GM12878 (cell line): ENCODE measurements around the gene S100B. TPM values are rescaled to one million over a fixed set of nuclear protein-coding genes. Genes with fewer than 3 reads are reported as not detected.

ENCODE experiments used
- ATAC-seq: fragments of 200-7000 bp; cut with Tn5 transposase; 3 replicates; pipeline ENCODE4 v1.9.1; 2020; ENCODE audit warnings: mild to moderate bottlenecking, moderate library complexity
- BruUV-seq: library from RNA; stranded (reverse); fragments of 400-500 nt; replicated peaks from 2 replicates; lab custom pipeline; 2021; lab: Mats Ljungman, UMichigan
- CTCF ChIA-PET: fragments of 300-600 bp; sonication (Branson Sonifier 250); formaldehyde crosslinking; extraction: SDS; loops from one replicate; lab custom pipeline; 2021; ENCODE audit warnings: inconsistent platforms; lab: Yijun Ruan, JAX
- POLR2A ChIA-PET: fragments of 350-600 bp; formaldehyde crosslinking; extraction: SDS; loops from one replicate; lab custom pipeline; 2021; ENCODE audit warnings: inconsistent platforms; lab: Charles Lee
- RAD21 ChIA-PET: fragments of 300-600 bp; sonication (Branson Sonifier 250); formaldehyde crosslinking; loops from one replicate; lab custom pipeline; 2023; ENCODE audit warnings: antibody characterized with exemption; ENCODE audit not compliant: unreplicated experiment; lab: Charles Lee
- SMC1A ChIA-PET: fragments of 300-600 bp; sonication (Branson Sonifier 250); formaldehyde crosslinking; loops from one replicate; lab custom pipeline; 2023; ENCODE audit not compliant: unreplicated experiment, uncharacterized antibody; lab: Charles Lee
- DNase-seq: peaks from one replicate; pipeline ENCODE4 v3.0.0-alpha.2; 2011; ENCODE audit warnings: low read depth, low spot score
- FAIRE-seq: peaks from 3 replicates; lab custom pipeline; 2011; peaks lifted over from hg19 to GRCh38; lab: Jason Lieb, UNC
- H2AFZ ChIP-seq: 2 replicates; pipeline ENCODE4 v1.6.0; 2011; ENCODE audit warnings: low read depth, low read length, control low read depth; ENCODE audit not compliant: control insufficient read depth
- H3K27ac ChIP-seq: 2 replicates; pipeline ENCODE4 v1.5.1; 2011; ENCODE audit warnings: control low read depth; ENCODE audit not compliant: control insufficient read depth, insufficient read depth
- H3K27me3 ChIP-seq, 2 experiments: replicated peaks in 1 of 2; 2 replicates each; pipeline versions ENCODE4 v1.6.0 to v1.6.1; 2011; ENCODE audit warnings: low read length in 1 of 2; ENCODE audit not compliant: control insufficient read depth in 2 of 2, insufficient read depth in 2 of 2
- H3K36me3 ChIP-seq, 2 experiments: 2 replicates each; pipeline ENCODE4 v1.5.1; 2011; ENCODE audit warnings: low read length in 1 of 2; ENCODE audit not compliant: control insufficient read depth in 2 of 2, insufficient read depth in 2 of 2
- H3K4me1 ChIP-seq: 2 replicates; pipeline ENCODE4 v1.6.1; 2011; ENCODE audit warnings: mild to moderate bottlenecking, low read length, moderate library complexity, mixed read lengths; ENCODE audit not compliant: control insufficient read depth, insufficient read depth
- H3K4me2 ChIP-seq: 2 replicates; pipeline ENCODE4 v1.6.0; 2011; ENCODE audit warnings: control low read depth; ENCODE audit not compliant: control insufficient read depth, insufficient read depth
- H3K4me3 ChIP-seq: fragments of 200-600 bp; sonication (generic); 2 replicates; pipeline ENCODE4 v1.5.1; 2016
- H3K79me2 ChIP-seq: 2 replicates; pipeline ENCODE4 v1.6.0; 2011; ENCODE audit warnings: low read length; ENCODE audit not compliant: control insufficient read depth, insufficient read depth
- H3K9ac ChIP-seq: 2 replicates; pipeline ENCODE4 v1.8.0; 2011; ENCODE audit warnings: low read length, control low read depth, mixed read lengths; ENCODE audit not compliant: control insufficient read depth, insufficient read depth
- H3K9me3 ChIP-seq: replicated peaks from 3 replicates; pipeline ENCODE4 v1.5.1; 2011; ENCODE audit warnings: mild to moderate bottlenecking, low read length; ENCODE audit not compliant: control insufficient read depth, insufficient read depth
- H4K20me1 ChIP-seq: 2 replicates; pipeline ENCODE4 v1.6.0; 2011; ENCODE audit not compliant: control insufficient read depth, insufficient read depth
- CREB1 ChIP-seq: IDR thresholded peaks from 2 replicates; pipeline ENCODE4 v1.6.1; 2012; ENCODE audit warnings: low read depth, mild to moderate bottlenecking, inconsistent platforms
- DPF2 ChIP-seq: fragments of 450-650 bp; IDR thresholded peaks from 2 replicates; pipeline ENCODE4 v1.6.1; 2017; ENCODE audit warnings: mild to moderate bottlenecking
- MYC ChIP-seq: IDR thresholded peaks from 2 replicates; pipeline ENCODE4 v1.6.1; 2011; ENCODE audit warnings: mild to moderate bottlenecking, low read length, moderate library complexity, inconsistent platforms; ENCODE audit not compliant: insufficient read depth, insufficient replicate concordance, insufficient read length, severe bottlenecking
- NFIC ChIP-seq: IDR thresholded peaks from 2 replicates; pipeline ENCODE4 v1.6.1; 2012; ENCODE audit warnings: low read depth, mild to moderate bottlenecking, inconsistent platforms, low read length, moderate library complexity
- NR2C2 ChIP-seq: IDR thresholded peaks from 2 replicates; pipeline ENCODE4 v1.6.1; 2011; ENCODE audit warnings: borderline replicate concordance, low read depth; ENCODE audit not compliant: control insufficient read depth, insufficient read length
- NR2F1 ChIP-seq: fragments of 450-650 bp; conservative IDR thresholded peaks from 2 replicates; pipeline ENCODE4 v1.6.1; 2017; ENCODE audit warnings: mild to moderate bottlenecking
- NRF1 ChIP-seq: conservative IDR thresholded peaks from 2 replicates; pipeline ENCODE4 v1.6.1; 2011; ENCODE audit warnings: mild to moderate bottlenecking, low read depth, low read length, improper control_type of control experiment
- RAD21 ChIP-seq: IDR thresholded peaks from 2 replicates; pipeline ENCODE4 v1.6.1; 2011; ENCODE audit warnings: mild to moderate bottlenecking, low read depth, low read length, moderate library complexity; ENCODE audit not compliant: insufficient read depth
- RCOR1 ChIP-seq: conservative IDR thresholded peaks from 2 replicates; pipeline ENCODE4 v1.6.1; 2012; ENCODE audit warnings: low read depth, low read length, improper control_type of control experiment
- TAF1 ChIP-seq: IDR thresholded peaks from 2 replicates; pipeline ENCODE4 v1.6.1; 2011; ENCODE audit warnings: mild to moderate bottlenecking, low read depth, low read length, borderline replicate concordance
- ZNF274 ChIP-seq: IDR thresholded peaks from one replicate; pipeline ENCODE4 v1.8.0; 2011; ENCODE audit not compliant: insufficient read length, insufficient read depth
- WGBS: methylation state at CpG from one replicate; pipeline ENCODE4 v1.1.6; 2016; ENCODE audit warnings: low lambda C conversion rate; ENCODE audit not compliant: insufficient replicate concordance, insufficient coverage; ENCODE audit errors: missing lambda C conversion rate; 5-methylcytosine and 5-hydroxymethylcytosine counted together
- in situ Hi-C: fragments of 300-500 bp; cut with MboI; formaldehyde crosslinking; loops from 9 replicates; pipeline ENCODE4 v1.14.3; 2018; ENCODE audit warnings: mixed read lengths
- intact Hi-C: fragments of 100-400 bp; cut with micrococcal nuclease; formaldehyde crosslinking; loops from one replicate; pipeline ENCODE4 v1.14.2; 2022; ENCODE audit not compliant: unreplicated experiment
- polyA plus RNA-seq, 11 experiments: library from polyadenylated mRNA; depleted of rRNA in 4 of 11; unstranded in 6 of 11; stranded (reverse) in 5 of 11; fragments of >200 nt; fragmentation: Nextera tagmentation in 4 of 11; fragmentation: Illumina TruSeq in 1 of 11; extraction: Ambion mirVana in 4 of 11; extraction: Trizol in 1 of 11; gene quantifications; 1 replicate in 1 of 11; 2 replicates in 10 of 11; pipeline versions ENCODE4 v1.2.1 to v1.2.3, GENCODE V29; 2011 to 2016; ENCODE audit warnings: inconsistent platforms in 2 of 11, missing spikeins in 2 of 11, low read depth in 1 of 11
- total RNA-seq, 4 experiments: library from RNA; depleted of rRNA in 3 of 4; stranded (reverse); fragments of >200 nt in 3 of 4; fragmentation: Illumina TruSeq in 1 of 4; extraction: Trizol in 1 of 4; gene quantifications; 2 replicates each; pipeline versions ENCODE4 v1.2.1 to v1.2.3, GENCODE V29; 2013 to 2021
- TF ChIP-seq, protein P1 (sequence below): fragments of 150-350 bp; IDR thresholded peaks from 2 replicates; pipeline ENCODE4 v1.6.1; 2016; ENCODE audit warnings: low read depth, low read length
- TF ChIP-seq, protein P2 (sequence below): IDR thresholded peaks from 2 replicates; pipeline ENCODE4 v1.6.1; 2011; ENCODE audit warnings: low read depth, low read length, improper control_type of control experiment, borderline replicate concordance
- TF ChIP-seq, protein P3 (sequence below): IDR thresholded peaks from 2 replicates; pipeline ENCODE4 v1.6.1; 2012; ENCODE audit warnings: low read depth, low read length, improper control_type of control experiment

S100B gene
- total and polyA plus RNA-seq, 10 of the 15 experiments (the other 5 are each of a cell fraction or from before 2014, with no cell fraction given), result 0.11 to 0.22 TPM; not detected in 8

DNA sequence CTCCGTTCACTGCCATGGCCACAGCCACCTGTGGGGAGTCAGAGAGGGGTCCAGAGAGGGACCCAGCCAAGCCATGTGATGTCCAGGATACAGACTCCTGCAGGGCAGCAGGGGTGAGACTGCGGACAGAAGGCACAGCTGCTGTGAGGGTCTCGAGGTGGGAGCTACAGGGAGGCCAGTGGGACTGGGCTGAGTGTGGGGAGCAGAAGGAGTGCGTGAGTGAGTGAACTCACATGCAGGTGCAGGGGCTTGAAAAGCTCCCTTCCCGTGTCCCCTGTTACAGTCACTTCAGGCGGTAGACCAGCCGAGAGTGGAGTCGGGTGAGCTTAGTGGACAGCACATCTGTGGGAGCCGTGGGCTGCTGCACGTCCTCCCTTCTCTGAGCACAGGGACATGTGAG is 42.4 kb downstream of the S100B start:
- WGBS, result 83% methylated on average over 10 of the region's 10 CpGs

More for the DNA sequence above, 42.4 kb downstream of the S100B start:
- BruUV-seq, result no TSS peak
- H3K27me3 ChIP-seq, result no peaks in the 10 kb centered on the region
- H2AFZ ChIP-seq, result no peak overlapping the region
- H3K27ac ChIP-seq, result no peak overlapping the region
- H4K20me1 ChIP-seq, result no peaks in the 10 kb centered on the region
- no peak overlapping the region for H3K4me3 ChIP-seq
- in situ Hi-C loops, result no loop called here
- peaks cover 2% of the 10 kb centered on the region; the same call in 1 of the 2 replicates for H3K4me1 ChIP-seq
- intact Hi-C loops, result no loop called here
- FAIRE-seq, result no peak
- SMC1A ChIA-PET, result no interaction called here
- no peak for ATAC-seq
- POLR2A ChIA-PET, result no interaction called here
- H3K36me3 ChIP-seq, result peaks cover 4 to 13% of the 10 kb centered on the region in 2 experiments; a peak in 3 of 4 replicates
- no peaks in the 10 kb centered on the region for H3K79me2 ChIP-seq
- no peaks in the 10 kb centered on the region for H3K9me3 ChIP-seq
- RAD21 ChIA-PET, result no interaction called here
- CTCF ChIA-PET, result interaction anchor here (0.6 kb wide), 1 partner anchor 25 kb away, joined by 3 read pairs; no protein-coding TSS in a partner anchor
- H3K4me2 ChIP-seq, result no peak overlapping the region
- no peak overlapping the region for H3K9ac ChIP-seq
- DNase-seq, result no peak
- TF ChIP-seq NR2C2, result no peak
- TF ChIP-seq, protein P1, sequence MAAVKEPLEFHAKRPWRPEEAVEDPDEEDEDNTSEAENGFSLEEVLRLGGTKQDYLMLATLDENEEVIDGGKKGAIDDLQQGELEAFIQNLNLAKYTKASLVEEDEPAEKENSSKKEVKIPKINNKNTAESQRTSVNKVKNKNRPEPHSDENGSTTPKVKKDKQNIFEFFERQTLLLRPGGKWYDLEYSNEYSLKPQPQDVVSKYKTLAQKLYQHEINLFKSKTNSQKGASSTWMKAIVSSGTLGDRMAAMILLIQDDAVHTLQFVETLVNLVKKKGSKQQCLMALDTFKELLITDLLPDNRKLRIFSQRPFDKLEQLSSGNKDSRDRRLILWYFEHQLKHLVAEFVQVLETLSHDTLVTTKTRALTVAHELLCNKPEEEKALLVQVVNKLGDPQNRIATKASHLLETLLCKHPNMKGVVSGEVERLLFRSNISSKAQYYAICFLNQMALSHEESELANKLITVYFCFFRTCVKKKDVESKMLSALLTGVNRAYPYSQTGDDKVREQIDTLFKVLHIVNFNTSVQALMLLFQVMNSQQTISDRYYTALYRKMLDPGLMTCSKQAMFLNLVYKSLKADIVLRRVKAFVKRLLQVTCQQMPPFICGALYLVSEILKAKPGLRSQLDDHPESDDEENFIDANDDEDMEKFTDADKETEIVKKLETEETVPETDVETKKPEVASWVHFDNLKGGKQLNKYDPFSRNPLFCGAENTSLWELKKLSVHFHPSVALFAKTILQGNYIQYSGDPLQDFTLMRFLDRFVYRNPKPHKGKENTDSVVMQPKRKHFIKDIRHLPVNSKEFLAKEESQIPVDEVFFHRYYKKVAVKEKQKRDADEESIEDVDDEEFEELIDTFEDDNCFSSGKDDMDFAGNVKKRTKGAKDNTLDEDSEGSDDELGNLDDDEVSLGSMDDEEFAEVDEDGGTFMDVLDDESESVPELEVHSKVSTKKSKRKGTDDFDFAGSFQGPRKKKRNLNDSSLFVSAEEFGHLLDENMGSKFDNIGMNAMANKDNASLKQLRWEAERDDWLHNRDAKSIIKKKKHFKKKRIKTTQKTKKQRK, result no peak
- TF ChIP-seq TAF1, result no peak
- TF ChIP-seq, protein P2, sequence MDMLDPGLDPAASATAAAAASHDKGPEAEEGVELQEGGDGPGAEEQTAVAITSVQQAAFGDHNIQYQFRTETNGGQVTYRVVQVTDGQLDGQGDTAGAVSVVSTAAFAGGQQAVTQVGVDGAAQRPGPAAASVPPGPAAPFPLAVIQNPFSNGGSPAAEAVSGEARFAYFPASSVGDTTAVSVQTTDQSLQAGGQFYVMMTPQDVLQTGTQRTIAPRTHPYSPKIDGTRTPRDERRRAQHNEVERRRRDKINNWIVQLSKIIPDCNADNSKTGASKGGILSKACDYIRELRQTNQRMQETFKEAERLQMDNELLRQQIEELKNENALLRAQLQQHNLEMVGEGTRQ, result no peak
- TF ChIP-seq ZNF274, result no peak
- no peak for TF ChIP-seq DPF2
- no peak for TF ChIP-seq RAD21
- no peak for TF ChIP-seq MYC
- TF ChIP-seq CREB1, result no peak
- no peak for TF ChIP-seq RCOR1
- no peak for TF ChIP-seq NR2F1
- TF ChIP-seq, protein P3, sequence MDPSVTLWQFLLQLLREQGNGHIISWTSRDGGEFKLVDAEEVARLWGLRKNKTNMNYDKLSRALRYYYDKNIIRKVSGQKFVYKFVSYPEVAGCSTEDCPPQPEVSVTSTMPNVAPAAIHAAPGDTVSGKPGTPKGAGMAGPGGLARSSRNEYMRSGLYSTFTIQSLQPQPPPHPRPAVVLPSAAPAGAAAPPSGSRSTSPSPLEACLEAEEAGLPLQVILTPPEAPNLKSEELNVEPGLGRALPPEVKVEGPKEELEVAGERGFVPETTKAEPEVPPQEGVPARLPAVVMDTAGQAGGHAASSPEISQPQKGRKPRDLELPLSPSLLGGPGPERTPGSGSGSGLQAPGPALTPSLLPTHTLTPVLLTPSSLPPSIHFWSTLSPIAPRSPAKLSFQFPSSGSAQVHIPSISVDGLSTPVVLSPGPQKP, result no peak
- TF ChIP-seq NRF1, result no peak
- TF ChIP-seq NFIC, result no peak
